ENCODE data around the gene VMA21.

The VMA21 gene

DNA sequence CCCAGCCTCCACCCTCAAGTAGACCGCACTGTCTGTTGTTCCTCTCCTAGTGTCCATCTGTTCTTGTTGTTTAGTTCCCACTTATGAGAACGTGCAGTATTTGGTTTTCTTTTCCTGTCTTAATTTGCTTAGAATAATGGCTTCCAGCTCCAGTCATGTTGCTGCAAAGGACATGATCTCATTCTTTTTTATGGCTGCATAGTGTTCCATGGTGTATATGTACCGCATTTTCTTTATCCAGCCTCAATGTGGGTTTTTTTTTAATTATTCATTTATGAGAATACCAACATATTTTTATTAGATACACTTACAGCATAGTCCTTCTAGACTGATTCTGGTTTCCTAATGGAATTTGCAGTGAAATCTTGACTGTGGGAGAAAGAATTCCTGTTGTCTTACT is 1.3 kb downstream of the VMA21 start:
- peak overlapping the region; percentile 82 for H3K4me2 ChIP-seq (ENCODE audit: low read depth, low read length, poor library complexity, severe bottlenecking)

DNA sequence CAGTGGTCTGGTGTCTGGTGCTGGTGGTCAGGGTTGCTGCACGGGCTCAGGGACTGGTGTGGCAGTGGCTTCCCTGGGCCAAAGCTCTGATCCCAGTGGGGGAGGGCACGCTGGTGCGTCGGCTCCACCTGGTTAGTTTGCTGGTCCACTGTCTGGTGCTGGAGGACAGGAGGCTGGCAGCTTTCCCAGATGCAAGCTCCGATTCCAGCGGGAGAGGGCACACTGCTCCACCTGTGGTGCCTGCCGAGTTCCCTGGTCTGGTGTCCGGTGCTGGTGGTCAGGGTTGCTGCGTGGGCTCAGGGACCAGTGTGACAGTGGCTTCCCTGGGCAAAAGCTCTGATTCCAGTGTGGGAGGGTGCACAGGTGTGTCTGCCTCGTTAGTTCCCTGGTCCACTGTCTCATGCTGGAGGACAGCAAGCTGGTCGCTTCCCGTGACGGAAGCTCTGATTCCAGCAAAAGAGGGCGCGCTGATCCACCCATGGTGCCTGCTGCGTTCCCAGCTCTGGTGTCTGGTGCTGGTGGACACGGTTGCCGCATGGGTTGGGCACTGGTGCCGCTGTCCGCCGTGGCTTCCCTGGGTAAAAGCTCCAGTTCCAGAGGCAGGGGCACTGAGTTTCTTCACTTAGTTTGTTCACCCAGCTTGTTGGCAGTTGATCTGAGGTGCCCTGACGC is 5.8 kb downstream of the VMA21 start:
- Histone ChIP-seq H3K9me2 (replicated peaks; ENCODE audit: insufficient read depth, low read length) (no peaks in the 10 kb centered on the region), H3K27me3 (ENCODE audit: low read length) (no peaks in the 10 kb centered on the region), H3K79me2 (ENCODE audit: insufficient read depth, low read length) (peaks cover 65% of the 10 kb centered on the region), H3K4me3 (ENCODE audit: insufficient read depth, low read length, poor library complexity, severe bottlenecking) (no peak overlapping the region), H3K9ac (ENCODE audit: low read length) (no peak overlapping the region), H4K20me1 (ENCODE audit: low read depth, low read length) (peaks cover 25% of the 10 kb centered on the region; the same call in 1 of the 2 replicates), H2AFZ (ENCODE audit: low read depth, low read length, severe bottlenecking) (no peak overlapping the region), H3K36me3 (ENCODE audit: low read length) (peaks cover 4% of the 10 kb centered on the region; the same call in 1 of the 2 replicates), H3K9me3 (ENCODE audit: insufficient read depth, low read length) (no peaks in the 10 kb centered on the region), H3K4me2 (ENCODE audit: low read depth, low read length, poor library complexity, severe bottlenecking) (no peak overlapping the region), H3F3A (ENCODE audit: insufficient read depth) (no peaks in the 10 kb centered on the region; the same call in 1 of the 2 replicates), H3K27ac (ENCODE audit: low read depth, low read length) (no peak overlapping the region)
- TF ChIP-seq, protein P1, sequence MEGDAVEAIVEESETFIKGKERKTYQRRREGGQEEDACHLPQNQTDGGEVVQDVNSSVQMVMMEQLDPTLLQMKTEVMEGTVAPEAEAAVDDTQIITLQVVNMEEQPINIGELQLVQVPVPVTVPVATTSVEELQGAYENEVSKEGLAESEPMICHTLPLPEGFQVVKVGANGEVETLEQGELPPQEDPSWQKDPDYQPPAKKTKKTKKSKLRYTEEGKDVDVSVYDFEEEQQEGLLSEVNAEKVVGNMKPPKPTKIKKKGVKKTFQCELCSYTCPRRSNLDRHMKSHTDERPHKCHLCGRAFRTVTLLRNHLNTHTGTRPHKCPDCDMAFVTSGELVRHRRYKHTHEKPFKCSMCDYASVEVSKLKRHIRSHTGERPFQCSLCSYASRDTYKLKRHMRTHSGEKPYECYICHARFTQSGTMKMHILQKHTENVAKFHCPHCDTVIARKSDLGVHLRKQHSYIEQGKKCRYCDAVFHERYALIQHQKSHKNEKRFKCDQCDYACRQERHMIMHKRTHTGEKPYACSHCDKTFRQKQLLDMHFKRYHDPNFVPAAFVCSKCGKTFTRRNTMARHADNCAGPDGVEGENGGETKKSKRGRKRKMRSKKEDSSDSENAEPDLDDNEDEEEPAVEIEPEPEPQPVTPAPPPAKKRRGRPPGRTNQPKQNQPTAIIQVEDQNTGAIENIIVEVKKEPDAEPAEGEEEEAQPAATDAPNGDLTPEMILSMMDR (IDR thresholded peaks at IDR 0.05; ENCODE audit: insufficient read depth, low read length, poor library complexity, severe bottlenecking): no peak
- no peak for TF ChIP-seq EZH2phosphoT487 (conservative IDR thresholded peaks at IDR 0.05; ENCODE audit: low read length)

More for the DNA sequence above, 1.3 kb downstream of the VMA21 start:
- H3K36me3 ChIP-seq (ENCODE audit: low read length): no peaks in the 10 kb centered on the region
- TF ChIP-seq EZH2phosphoT487 (conservative IDR thresholded peaks at IDR 0.05; ENCODE audit: low read length): no peak
- TF ChIP-seq, protein P1 (IDR thresholded peaks at IDR 0.05; ENCODE audit: insufficient read depth, low read length, poor library complexity, severe bottlenecking): no peak
- H3K9me3 ChIP-seq (ENCODE audit: insufficient read depth, low read length): no peaks in the 10 kb centered on the region
- peak overlapping the region; percentile 93 for H3K9ac ChIP-seq (ENCODE audit: low read length)
- H3K27me3 ChIP-seq (ENCODE audit: low read length): no peaks in the 10 kb centered on the region
- no peaks in the 10 kb centered on the region for H3K9me2 ChIP-seq (replicated peaks; ENCODE audit: insufficient read depth, low read length)
- no peak overlapping the region for H3K27ac ChIP-seq (ENCODE audit: low read depth, low read length)
- H2AFZ ChIP-seq (ENCODE audit: low read depth, low read length, severe bottlenecking): no peak overlapping the region
- peaks cover 24% of the 10 kb centered on the region; the same call in 1 of the 2 replicates for H4K20me1 ChIP-seq (ENCODE audit: low read depth, low read length)
- peaks cover 11% of the 10 kb centered on the region for H3F3A ChIP-seq (ENCODE audit: insufficient read depth)
- peak overlapping the region; percentile 96 for H3K4me3 ChIP-seq (ENCODE audit: insufficient read depth, low read length, poor library complexity, severe bottlenecking)
- peaks cover 63% of the 10 kb centered on the region for H3K79me2 ChIP-seq (ENCODE audit: insufficient read depth, low read length)

DNA sequence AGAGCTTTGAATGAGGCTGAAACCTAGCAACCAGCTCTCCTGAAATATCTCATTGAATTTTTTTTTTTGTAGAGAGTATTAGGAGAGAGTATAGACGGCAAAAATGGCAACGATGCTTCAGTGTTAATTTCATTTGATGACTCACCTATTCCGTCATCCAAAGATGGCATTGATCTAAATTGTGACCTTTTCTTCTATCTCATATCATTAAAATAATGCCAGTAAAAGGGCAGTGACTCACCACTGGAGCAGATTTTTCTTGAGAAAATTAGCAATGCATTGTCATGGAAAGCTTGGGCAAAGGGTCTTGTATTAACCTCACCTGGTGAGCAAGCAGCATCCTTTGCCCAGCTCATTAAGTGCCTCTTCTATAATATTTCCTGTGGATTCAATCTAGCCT is 19.6 kb downstream of the VMA21 start:
- H3F3A ChIP-seq (ENCODE audit: insufficient read depth): no peaks in the 10 kb centered on the region
- H3K27me3 ChIP-seq (ENCODE audit: low read length): no peaks in the 10 kb centered on the region
- H3K27ac ChIP-seq (ENCODE audit: low read depth, low read length): no peak overlapping the region
- H3K9ac ChIP-seq (ENCODE audit: low read length): no peak overlapping the region
- TF ChIP-seq EZH2phosphoT487 (conservative IDR thresholded peaks at IDR 0.05; ENCODE audit: low read length): no peak
- TF ChIP-seq, protein P1 (IDR thresholded peaks at IDR 0.05; ENCODE audit: insufficient read depth, low read length, poor library complexity, severe bottlenecking): no peak
- no peak overlapping the region for H2AFZ ChIP-seq (ENCODE audit: low read depth, low read length, severe bottlenecking)
- H3K4me2 ChIP-seq (ENCODE audit: low read depth, low read length, poor library complexity, severe bottlenecking): no peak overlapping the region
- H3K36me3 ChIP-seq (ENCODE audit: low read length): no peaks in the 10 kb centered on the region
- no peaks in the 10 kb centered on the region for H3K9me3 ChIP-seq (ENCODE audit: insufficient read depth, low read length)
- H4K20me1 ChIP-seq (ENCODE audit: low read depth, low read length): no peaks in the 10 kb centered on the region
- H3K9me2 ChIP-seq (replicated peaks; ENCODE audit: insufficient read depth, low read length): no peaks in the 10 kb centered on the region
- no peaks in the 10 kb centered on the region for H3K79me2 ChIP-seq (ENCODE audit: insufficient read depth, low read length)
- H3K4me3 ChIP-seq (ENCODE audit: insufficient read depth, low read length, poor library complexity, severe bottlenecking): no peak overlapping the region
